Body of pancreas (tissue), 4 donors: ENCODE data around the gene SMIM14. TPM values are rescaled to one million over a fixed set of nuclear protein-coding genes. Genes with fewer than 3 reads are reported as not detected.

ENCODE experiments used
- ATAC-seq: fragments of 150-250 bp; one replicate; pipeline ENCODE4 v1.9.1; 2016
- DNase-seq, 4 donors: peaks; one replicate each; pipeline ENCODE4 v3.0.0-alpha.2; 2019
- H3K27ac ChIP-seq, 4 donors: fragments of 200-600 bp; sonication (generic); 1 replicate in 3 of 4; 2 replicates in 1 of 4; pipeline versions ENCODE4 v1.5.1 to v1.6.1; 2016 to 2019; ENCODE audit warnings: mild to moderate bottlenecking in 1 of 4, mixed read lengths in 1 of 4, moderate library complexity in 1 of 4
- H3K27me3 ChIP-seq, 2 donors: fragments of 200-600 bp; sonication (generic); one replicate each; pipeline ENCODE4 v1.6.0; 2016; ENCODE audit warnings: mild to moderate bottlenecking in 1 of 2
- H3K36me3 ChIP-seq, 2 donors: fragments of 200-600 bp; sonication (generic); replicated peaks in 1 of 2; 2 replicates each; pipeline ENCODE4 v1.5.1; 2016; ENCODE audit warnings: low read depth in 2 of 2; ENCODE audit not compliant: insufficient read depth in 1 of 2
- H3K4me1 ChIP-seq: fragments of 200-600 bp; sonication (generic); one replicate; pipeline ENCODE4 v1.6.0; 2016
- H3K4me3 ChIP-seq, 2 donors: fragments of 200-600 bp; sonication (generic); 1 replicate in 1 of 2; 2 replicates in 1 of 2; pipeline ENCODE4 v1.5.1; 2016 to 2019
- H3K9me3 ChIP-seq, 3 donors: fragments of 200-600 bp; sonication (generic); 1 replicate in 2 of 3; 2 replicates in 1 of 3; pipeline ENCODE4 v1.5.1; 2016
- CTCF ChIP-seq, 7 experiments: fragments of 450-650 bp in 4 of 7; fragments of 200-600 bp in 3 of 7; sonication (generic) in 3 of 7; IDR thresholded peaks; one replicate each; pipeline ENCODE4 v1.5.1; 2016 to 2019; ENCODE audit warnings: antibody characterized with exemption in 7 of 7
- POLR2A ChIP-seq, 3 donors: fragments of 450-650 bp; IDR thresholded peaks; one replicate each; pipeline ENCODE4 v1.6.1; 2016; ENCODE audit warnings: antibody characterized with exemption in 3 of 3, mild to moderate bottlenecking in 2 of 3
- WGBS, 2 donors: methylation state at CpG; one replicate each; pipeline ENCODE4 v1.1.5; 2017; 5-methylcytosine and 5-hydroxymethylcytosine counted together
- intact Hi-C: fragments of 100-400 bp; cut with DNase I; formaldehyde crosslinking; loops from one replicate; pipeline ENCODE4 v1.15.1; 2023
- total RNA-seq, 2 donors: library from RNA; depleted of rRNA; stranded (reverse); fragments of >200 nt; gene quantifications; one replicate each; pipeline ENCODE4 v1.1.0, GENCODE V29; 2016

Gene SMIM14
- total RNA-seq, 2 donors from 2014 or later: 24.4 to 26.2 TPM

GRCh38 chr4:39614487-39615162, 24.0 kb downstream of the SMIM14 start:
- ATAC-seq (peak; percentile 42), DNase-seq (no peak)
- intact Hi-C loops: no loop called here
- Histone ChIP-seq H3K36me3 (peaks cover 0 to 4% of the 10 kb centered on the region in 2 donors), H3K27me3 (no peaks in the 10 kb centered on the region), H3K9me3 (no peaks in the 10 kb centered on the region), H3K4me1 (peaks cover 13% of the 10 kb centered on the region), H3K4me3 (no peak overlapping the region), H3K27ac (peak overlapping the region in 1 of 4 donors; percentile 51)
- TF ChIP-seq CTCF (IDR thresholded peaks at IDR 0.05): no peak
- no peak for TF ChIP-seq POLR2A (IDR thresholded peaks at IDR 0.05)
- WGBS, 2 donors: 79 to 86% methylated on average over 3 of the region's 3 CpGs

GRCh38 chr4:39613093-39613656, 25.5 kb downstream of the SMIM14 start:
- DNase-seq (no peak), ATAC-seq (no peak)
- no peak overlapping the region for H3K4me3 ChIP-seq
- TF ChIP-seq POLR2A (IDR thresholded peaks at IDR 0.05) (no peak), CTCF (IDR thresholded peaks at IDR 0.05) (no peak)
- peaks cover 13% of the 10 kb centered on the region for H3K4me1 ChIP-seq
- peaks cover 0 to 4% of the 10 kb centered on the region in 2 donors for H3K36me3 ChIP-seq
- 55 to 62% methylated on average over 2 of the region's 2 CpGs for WGBS, 2 donors
- no peaks in the 10 kb centered on the region for H3K27me3 ChIP-seq
- intact Hi-C loops: no loop called here
- H3K9me3 ChIP-seq: no peaks in the 10 kb centered on the region
- H3K27ac ChIP-seq: no peak overlapping the region

DNA sequence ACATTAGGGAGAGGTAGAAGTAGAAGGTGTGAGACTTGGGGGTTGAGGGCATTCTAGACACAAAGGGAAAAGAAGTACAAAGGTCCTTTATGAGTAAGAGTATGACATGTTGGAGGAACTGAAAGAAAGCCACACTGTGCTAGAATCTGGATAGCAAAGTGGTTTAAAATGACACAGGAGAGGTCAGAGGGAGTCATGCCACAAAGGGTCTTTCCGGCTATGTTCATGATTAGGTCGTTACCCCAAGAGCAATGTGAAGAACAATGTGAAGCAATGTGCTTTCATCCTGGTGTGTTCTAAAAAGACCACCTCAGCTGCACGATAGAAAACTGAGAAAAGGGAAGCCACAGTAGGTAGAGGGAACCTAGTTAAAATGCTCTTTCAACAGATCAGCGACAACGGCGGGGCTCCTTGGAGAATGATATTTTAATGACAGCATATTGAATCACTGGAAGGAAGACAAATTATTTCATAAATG, 29.2 kb downstream of the SMIM14 start:
- intact Hi-C loops: no loop called here
- no peaks in the 10 kb centered on the region for H3K27me3 ChIP-seq
- no peak for ATAC-seq
- no peak overlapping the region for H3K4me3 ChIP-seq
- H3K36me3 ChIP-seq: peaks cover 0 to 4% of the 10 kb centered on the region in 2 donors
- H3K9me3 ChIP-seq: no peaks in the 10 kb centered on the region
- H3K27ac ChIP-seq: no peak overlapping the region
- no peak for DNase-seq
- WGBS, 2 donors: 78 to 85% methylated on average over 6 of the region's 6 CpGs
- peaks cover 2% of the 10 kb centered on the region for H3K4me1 ChIP-seq
- TF ChIP-seq POLR2A (IDR thresholded peaks at IDR 0.05): no peak
- no peak for TF ChIP-seq CTCF (IDR thresholded peaks at IDR 0.05)

DNA sequence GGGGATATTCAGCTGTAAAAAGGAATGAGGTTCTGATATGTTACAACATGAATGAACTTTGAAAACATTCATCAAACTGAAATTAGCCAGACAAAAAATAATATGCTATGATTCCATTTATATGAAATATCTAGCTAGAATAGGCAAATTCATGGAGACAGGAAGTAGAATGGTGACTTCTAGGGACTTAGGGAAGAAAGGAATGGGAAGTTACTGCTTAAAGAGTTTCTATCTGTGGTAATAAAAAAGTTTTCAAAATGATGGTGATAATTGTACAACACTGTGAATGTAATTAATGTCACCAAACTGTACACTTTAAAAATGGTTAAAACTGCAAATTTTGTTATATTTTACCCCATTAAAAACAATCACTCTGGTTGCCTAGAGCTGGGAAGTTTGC, 30.2 kb downstream of the SMIM14 start:
- intact Hi-C loops: no loop called here
- Histone ChIP-seq H3K4me3 (no peak overlapping the region), H3K27ac (no peak overlapping the region), H3K9me3 (no peaks in the 10 kb centered on the region), H3K4me1 (no peaks in the 10 kb centered on the region), H3K36me3 (peaks cover 4% of the 10 kb centered on the region in 2 donors), H3K27me3 (no peaks in the 10 kb centered on the region)
- ATAC-seq (no peak), DNase-seq (no peak)
- no peak for TF ChIP-seq CTCF (IDR thresholded peaks at IDR 0.05)
- TF ChIP-seq POLR2A (IDR thresholded peaks at IDR 0.05): no peak

DNA sequence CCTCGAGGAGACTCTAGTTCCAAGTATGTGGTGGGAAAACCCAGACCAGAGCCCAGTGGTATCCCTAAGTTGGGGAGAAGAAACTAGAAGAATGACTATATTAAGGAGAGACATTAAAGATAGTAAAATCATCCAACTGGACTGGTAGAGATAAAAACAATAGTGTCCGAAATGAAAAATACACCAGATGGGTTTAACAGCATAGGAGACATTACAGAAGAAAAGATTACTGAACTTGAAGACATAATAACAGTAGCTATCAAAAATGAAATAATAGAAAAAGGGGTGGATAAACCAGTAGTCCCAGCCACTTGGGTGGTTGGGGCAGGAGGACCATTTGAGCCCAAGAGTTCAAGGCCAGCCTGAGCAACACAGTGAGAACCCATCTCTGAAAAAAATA, 31.9 kb downstream of the SMIM14 start:
- TF ChIP-seq POLR2A (IDR thresholded peaks at IDR 0.05) (no peak), CTCF (IDR thresholded peaks at IDR 0.05) (no peak)
- intact Hi-C loops: no loop called here
- no peaks in the 10 kb centered on the region for H3K9me3 ChIP-seq
- ATAC-seq (no peak), DNase-seq (no peak)
- H3K27me3 ChIP-seq: no peaks in the 10 kb centered on the region
- no peaks in the 10 kb centered on the region for H3K4me1 ChIP-seq
- no peak overlapping the region for H3K27ac ChIP-seq
- no peak overlapping the region for H3K4me3 ChIP-seq
- WGBS, 2 donors: 96 to 98% methylated on average over 2 of the region's 2 CpGs
- H3K36me3 ChIP-seq: peaks cover 4% of the 10 kb centered on the region in 2 donors
